Raji (cell line): ENCODE data around the gene SPIRE1.

Source experiments
- POLR2A ChIP-seq: IDR thresholded peaks from 2 replicates; pipeline ENCODE4 v1.6.1; 2011; ENCODE audit warnings: low read depth, low read length, control low read depth; ENCODE audit not compliant: insufficient read depth

SPIRE1 gene

DNA sequence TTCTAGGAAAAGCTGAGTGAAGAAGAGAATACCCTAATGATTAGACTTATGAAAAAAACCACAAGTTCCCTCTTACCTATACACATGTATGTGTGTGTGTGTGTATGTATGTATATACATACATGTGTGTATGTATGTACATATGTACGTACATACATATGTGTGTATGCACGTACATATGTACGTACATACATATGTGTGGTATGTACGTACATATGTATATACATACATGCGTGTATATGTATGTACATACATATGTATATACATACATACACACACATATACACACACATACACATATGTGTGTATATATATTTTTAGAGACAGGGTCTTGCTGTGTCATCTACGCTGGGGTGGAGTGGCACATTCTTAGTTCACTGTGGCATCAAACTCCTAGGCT lies 196.6 kb downstream of the SPIRE1 start:
- TF ChIP-seq POLR2A, result no peak

DNA sequence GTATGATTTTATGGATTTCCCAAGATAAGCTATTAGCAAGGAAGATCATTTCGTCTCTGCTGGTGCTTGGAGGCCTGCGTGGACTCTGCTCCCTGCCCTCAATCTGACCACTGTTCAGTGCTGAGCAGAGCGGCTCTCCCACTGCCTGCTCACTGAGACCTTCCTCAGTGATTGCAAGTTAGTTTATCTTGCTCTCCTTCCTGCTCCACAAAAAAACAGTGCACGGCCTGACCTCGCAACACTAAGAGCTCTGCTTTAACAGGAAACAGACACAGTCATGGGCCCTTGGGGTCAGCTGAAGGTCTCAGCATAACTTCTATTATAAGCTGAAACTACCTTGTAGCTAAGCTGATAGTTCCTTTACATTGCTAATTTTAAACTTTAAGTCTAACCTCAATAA lies 197.0 kb downstream of the SPIRE1 start:
- TF ChIP-seq POLR2A, result no peak

DNA sequence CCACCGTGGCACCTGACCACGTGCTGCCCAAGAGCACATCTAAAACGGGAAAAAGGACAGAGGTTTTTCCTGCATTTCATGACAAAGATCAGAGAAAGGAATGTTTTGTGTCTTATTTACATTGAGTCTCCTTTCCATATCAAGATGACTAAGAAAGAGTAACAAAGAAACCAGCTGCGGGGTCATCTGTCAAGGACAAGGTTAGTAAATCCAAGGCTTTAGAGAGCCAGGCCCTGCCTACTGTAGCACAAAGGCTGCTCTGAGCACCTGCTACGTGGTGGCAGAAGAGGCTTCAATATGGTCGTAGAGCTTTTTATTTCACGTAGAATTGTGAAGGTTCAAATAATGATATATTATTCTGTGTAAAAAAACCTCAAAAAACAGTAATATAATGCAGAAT lies 199.1 kb downstream of the SPIRE1 start:
- TF ChIP-seq POLR2A, result no peak

DNA sequence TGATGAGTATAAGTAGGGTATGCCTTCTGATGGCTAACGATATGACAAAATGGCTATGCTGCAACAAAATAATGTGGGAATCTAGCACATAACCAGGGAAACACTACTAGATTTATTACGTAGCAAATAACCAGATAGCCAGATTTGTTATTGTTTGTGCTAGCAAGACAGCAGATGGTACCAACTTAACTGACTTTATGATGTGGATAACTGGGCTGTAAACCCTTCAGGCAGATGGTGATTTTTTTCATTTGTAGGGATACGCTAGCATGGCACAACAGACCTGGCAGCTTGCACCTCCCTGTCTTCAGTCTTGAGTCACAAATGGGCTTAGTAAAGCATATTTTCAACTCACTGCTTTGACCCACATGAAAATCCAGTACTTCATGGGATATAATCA lies 201.5 kb downstream of the SPIRE1 start:
- no peak for TF ChIP-seq POLR2A

DNA sequence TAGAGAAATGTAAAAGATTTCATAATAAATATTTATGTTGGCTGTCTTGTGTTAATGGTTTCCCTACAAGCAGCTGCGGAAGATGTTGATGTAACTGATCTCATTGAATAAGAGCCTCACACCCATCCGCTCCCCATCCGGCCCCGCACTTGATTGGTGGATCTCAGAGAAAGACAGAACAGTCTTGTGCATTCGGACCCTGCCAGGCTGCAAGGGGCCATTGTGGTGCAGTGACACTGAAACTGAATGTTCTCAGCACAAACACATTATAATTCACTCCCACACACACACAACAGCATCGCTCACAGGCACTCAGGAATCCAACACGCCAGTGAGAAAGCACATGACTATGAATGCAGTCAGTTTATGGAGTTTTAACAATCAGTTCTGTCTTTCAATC lies 202.4 kb downstream of the SPIRE1 start:
- no peak for TF ChIP-seq POLR2A

DNA sequence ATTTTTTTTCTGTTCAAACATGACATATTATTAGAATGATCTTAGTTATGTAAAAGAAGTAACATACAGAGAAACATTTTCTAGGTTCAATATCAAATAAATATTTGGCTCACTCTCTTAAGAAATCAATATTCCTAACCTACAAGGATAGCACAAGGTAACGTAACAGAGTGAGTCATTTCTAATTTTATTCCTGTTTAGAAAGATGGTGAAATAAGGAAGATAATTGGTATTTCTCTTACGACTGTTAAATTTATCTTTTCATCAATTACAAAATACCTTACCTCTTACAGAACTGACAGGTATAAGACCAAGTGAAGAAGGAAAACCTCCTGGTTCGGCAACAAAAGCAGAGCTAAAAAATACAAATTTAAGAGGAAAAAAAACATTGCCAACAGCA lies 205.1 kb downstream of the SPIRE1 start:
- TF ChIP-seq POLR2A, result no peak

DNA sequence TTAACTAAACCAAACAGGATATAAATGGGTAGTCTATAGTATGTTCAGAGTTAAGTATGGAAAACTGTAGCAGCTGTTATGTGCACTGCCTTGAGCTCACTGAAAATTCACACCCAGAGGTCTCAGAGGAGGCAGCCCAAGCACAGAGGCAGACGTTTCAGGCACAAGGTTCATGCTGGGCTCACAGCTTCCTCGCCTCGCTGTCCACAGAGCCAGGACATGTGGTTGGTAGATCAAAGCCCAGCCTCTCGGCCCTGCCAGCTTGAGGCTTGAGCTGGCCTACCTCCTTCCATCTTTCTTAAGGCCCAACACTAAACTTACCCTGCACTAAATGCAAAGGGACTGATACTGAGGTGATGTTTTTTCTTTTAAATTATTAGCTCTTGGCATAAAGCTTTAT lies 206.5 kb downstream of the SPIRE1 start:
- no peak for TF ChIP-seq POLR2A

DNA sequence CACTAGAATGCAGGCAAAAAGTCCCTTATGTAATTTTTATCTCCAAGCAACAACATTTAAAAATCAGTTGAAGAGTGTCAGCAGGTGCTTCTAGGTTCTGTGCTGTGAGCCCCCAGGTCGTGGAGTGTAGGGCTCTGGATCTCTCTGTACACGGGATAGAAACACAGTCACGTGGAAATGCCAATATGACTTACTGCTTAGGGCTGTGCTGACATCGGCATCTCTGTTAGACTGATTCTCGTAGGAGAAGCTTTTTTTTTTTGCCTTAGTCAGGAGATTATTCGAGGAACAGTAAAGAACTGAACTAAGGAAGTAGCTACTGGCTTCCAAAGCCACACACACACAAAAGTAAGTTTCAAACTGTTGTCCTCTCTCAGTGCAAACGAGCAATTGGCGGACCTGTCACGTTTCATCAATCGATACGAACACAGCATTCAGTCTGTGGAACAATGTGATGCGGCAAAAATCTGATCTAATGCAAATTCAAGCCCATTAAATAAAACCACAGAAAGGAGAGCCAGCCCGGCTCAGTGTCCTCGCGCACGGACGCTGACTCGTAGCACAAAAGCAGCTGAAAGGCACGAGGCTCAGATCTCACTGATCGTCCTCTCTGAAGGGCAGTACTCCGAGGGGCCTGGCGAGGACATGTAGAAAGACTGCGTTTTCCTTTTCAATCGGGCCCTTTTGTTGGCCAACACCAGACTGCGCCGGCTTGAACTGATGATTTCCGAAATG lies 208.7 kb downstream of the SPIRE1 start:
- no peak for TF ChIP-seq POLR2A

DNA sequence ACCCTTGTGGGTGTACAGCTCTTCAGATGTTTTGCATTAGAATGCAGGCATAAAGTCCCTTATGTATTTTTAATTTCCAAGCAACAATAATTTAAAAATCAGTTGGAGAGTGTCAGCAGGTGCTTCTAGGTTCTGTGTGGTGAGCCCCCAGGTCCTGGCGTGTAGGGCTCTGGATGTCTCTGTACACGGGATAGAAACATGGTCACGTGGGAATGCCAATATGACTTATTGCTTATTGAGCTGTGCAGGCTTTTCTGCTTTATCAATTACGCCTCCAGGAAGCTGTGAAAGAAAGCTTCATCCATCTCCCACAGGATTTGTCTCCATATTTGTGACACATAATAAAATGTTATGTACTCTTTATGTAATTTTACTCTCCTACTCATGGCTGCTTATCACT lies 212.4 kb downstream of the SPIRE1 start:
- no peak for TF ChIP-seq POLR2A

DNA sequence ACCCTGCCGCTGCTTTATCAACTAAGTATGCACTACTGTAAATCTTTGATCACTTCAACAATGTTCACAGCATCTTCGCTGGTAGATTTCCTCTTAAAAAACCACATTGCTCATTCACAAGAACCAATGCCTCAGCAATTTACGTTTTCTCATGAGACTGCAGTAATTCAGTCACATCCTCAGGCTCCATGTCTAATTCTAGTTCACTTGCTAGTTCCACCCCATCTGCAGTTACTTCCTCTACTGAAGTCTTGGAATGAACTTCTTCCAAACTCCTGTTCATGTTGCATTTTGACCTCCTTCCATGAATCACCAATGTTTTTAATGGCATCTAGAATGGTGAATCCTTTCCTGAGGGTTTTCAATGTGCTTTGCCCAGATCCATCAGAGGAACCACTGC lies 214.4 kb downstream of the SPIRE1 start:
- TF ChIP-seq POLR2A, result no peak

DNA sequence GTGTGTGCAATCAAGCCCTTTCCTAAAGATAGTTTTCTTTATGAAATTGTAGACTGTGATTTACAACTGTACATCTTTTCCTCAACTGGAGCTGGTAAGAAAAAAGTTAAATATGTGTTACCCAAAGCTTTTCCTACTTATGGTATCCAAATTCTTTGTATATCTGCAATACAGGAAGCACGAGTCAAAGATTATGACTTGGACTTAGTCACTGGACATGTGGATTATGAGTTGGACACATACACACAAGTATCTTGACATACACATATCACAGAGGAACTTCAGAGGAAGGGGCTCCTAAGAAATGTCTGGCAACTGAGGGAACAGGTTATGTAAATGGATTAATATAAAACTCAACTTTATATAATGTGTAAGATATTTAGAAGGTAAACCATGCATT lies 215.0 kb downstream of the SPIRE1 start:
- TF ChIP-seq POLR2A, result no peak

DNA sequence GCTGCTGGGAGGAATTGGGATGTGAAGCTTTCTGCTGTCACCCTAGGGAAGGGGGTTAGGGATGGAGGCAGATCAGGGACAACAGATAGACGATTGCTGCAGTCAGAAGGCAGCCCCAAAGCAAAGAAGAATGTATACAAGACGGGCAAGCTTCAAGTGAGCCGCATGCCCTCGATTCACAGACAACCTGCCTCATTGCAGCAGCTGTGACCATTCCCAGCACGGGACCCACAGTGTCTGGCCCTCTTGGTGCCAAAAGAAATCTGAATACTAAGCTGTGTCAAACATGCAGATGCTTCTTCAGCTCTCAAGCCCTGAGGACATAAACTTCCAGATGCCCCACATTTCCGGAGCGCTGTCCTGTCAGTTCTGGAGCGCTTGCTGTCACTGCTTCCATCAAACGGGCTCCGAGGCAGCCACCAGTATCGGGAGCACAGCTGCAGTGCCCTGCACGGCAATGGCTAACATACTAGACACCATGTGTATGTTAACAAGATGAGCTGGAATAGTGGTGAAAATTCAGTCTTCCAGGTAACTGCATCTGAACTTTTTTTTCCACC lies 216.4 kb downstream of the SPIRE1 start:
- TF ChIP-seq POLR2A, result no peak

DNA sequence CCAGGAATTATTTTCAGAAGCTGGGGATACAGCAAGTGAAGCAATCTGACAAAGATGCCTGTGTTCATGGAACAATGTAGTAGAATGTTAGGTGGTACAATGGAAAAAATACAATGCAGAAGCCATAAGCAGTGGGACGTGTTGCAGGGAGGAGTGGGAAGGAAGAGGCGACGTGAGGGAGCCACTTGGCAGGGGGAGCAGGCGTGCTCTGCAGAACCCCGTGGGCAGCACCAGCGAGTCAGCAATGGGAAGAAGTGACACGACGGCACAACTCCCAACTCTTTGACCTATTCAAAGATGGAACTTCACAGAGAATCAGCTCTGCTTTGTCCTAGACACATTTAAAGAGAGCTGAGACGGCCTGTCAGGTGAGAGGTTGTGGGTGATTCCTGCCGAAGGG lies 219.7 kb downstream of the SPIRE1 start:
- TF ChIP-seq POLR2A, result no peak

DNA sequence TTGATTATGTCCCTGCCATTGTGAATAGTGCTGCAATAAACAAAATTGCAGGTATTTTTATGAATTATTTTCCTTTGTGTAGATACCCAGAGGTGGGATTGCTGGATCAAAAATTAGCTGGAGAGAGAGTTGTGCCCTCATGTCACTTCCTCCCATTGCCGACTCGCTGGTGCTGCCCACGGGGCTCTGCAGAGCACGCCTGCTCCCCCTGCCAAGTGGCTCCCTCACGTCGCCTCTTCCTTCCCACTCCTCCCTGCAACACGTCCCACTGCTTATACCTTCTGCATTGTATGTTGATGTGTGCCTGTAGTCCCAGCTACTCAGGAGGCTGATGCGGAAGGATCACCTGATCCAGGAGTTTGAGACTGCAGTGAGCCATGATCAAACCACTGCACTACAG lies 222.0 kb downstream of the SPIRE1 start:
- TF ChIP-seq POLR2A, result no peak

DNA sequence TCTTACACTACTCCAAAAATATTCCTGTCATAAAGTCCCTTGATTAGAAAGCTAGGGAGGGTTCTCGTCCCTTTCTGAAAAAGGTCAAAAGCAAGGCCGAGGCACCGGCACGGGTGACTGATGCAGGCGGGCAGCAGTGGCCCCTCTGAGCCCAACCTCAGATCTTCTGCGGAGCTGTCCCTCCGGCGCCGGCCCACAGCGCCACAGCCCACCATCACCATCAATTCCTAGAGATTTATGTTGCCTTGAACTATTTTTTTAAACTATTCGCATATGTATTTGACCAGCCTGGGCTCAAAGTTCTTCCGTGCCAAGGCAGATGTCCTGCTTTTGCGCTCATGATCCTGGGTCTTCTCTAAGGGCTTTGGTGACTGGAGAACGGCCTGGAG lies 223.4 kb downstream of the SPIRE1 start:
- TF ChIP-seq POLR2A, result no peak

DNA sequence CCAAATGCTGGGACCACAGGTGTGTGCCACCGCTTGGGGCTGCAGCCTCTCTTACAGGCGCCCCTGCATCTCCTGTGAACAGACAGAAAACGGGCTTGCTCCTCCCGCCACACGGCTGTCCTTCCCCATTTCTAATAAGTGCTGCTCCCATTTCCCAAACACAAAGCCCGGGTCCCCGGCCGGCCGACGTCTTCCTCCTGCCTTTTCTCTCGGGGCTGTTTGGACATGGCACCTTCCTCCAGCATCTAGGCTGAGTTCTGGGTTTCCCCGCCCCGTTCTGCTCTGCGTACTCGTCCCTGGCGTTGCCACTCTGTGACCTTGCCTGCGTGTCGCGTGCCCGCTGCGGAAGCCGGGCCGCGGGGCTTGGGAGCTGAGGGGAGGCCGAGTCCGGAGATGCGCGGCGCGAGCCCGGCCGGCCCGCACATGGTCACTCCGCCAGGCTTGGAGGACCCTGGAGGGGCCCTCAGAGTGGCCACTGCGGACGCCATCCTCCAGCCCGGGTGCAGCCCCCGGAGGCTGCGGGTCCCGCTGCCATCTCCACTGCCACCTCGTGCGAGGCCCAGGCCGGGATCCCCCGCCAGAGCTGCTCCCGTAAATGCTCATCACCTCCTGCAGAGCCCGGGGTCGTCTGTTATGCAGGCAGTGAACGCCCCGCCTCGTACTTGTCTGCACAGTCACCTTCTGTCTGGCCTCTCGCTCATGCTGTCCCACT lies 223.9 kb downstream of the SPIRE1 start:
- TF ChIP-seq POLR2A, result no peak
